Measurements from ENCODE around the gene NDUFS5. TPM values are rescaled to one million over a fixed set of nuclear protein-coding genes. Genes with fewer than 3 reads are reported as not detected.

Gene NDUFS5
- polyA plus RNA-seq, 1 donor (not counting 4 experiments of a cell fraction or from before 2014, with no cell fraction given): 977 TPM

GRCh38 chr1:39076127-39076798 lies 50.1 kb downstream of the NDUFS5 start:
- FAIRE-seq (peak; percentile 71), DNase-seq (ENCODE audit: low read depth, low spot score) (no peak)
- no peaks in the 10 kb centered on the region for H3K9me3 ChIP-seq (ENCODE audit: control insufficient read depth, low read depth, low read length)
- H2AFZ ChIP-seq (ENCODE audit: control insufficient read depth, low read length): no peak overlapping the region
- TF ChIP-seq EZH2 (IDR thresholded peaks at IDR 0.05; ENCODE audit: low read length) (no peak), CTCF (optimal IDR thresholded peaks at IDR 0.05 in 1 of 3, IDR thresholded peaks at IDR 0.05 in 1 of 3, conservative IDR thresholded peaks at IDR 0.05 in 1 of 3; ENCODE audit: extremely low read depth in 1 of 3, insufficient read depth in 2 of 3, low read length in 3 of 3) (no peak)
- no peak overlapping the region for H3K4me3 ChIP-seq (ENCODE audit: control insufficient read depth in 2 of 3, extremely low read depth in 1 of 3, insufficient read depth in 2 of 3, low read depth in 1 of 3, low read length in 3 of 3)
- H3K4me2 ChIP-seq (ENCODE audit: control insufficient read depth, extremely low read depth, insufficient read depth, low read depth, low read length): no peak overlapping the region
- no peak overlapping the region for H3K9ac ChIP-seq (ENCODE audit: control insufficient read depth, extremely low read depth, insufficient read depth, low read length)
- dilution Hi-C loops (cut with MboI; ENCODE audit: extremely low pct_ligation_motif_present, low sequenced_read_pairs): no loop called here
- peaks cover 5% of the 10 kb centered on the region for H3K27me3 ChIP-seq (ENCODE audit: control insufficient read depth, extremely low read depth, insufficient read depth, low read length)
- H4K20me1 ChIP-seq (ENCODE audit: control insufficient read depth, extremely low read depth, insufficient read depth, low read length): no peaks in the 10 kb centered on the region
- no peak overlapping the region for H3K27ac ChIP-seq (ENCODE audit: control insufficient read depth, insufficient read depth, low read length)
- H3K4me1 ChIP-seq (ENCODE audit: control insufficient read depth, extremely low read depth, insufficient read depth, low read length): peaks cover 6% of the 10 kb centered on the region
- H3K79me2 ChIP-seq (ENCODE audit: control insufficient read depth, insufficient read depth, low read length): no peaks in the 10 kb centered on the region
- no peaks in the 10 kb centered on the region for H3K9me1 ChIP-seq (ENCODE audit: control insufficient read depth, extremely low read depth, insufficient read depth, low read length)
- no peaks in the 10 kb centered on the region for H3K36me3 ChIP-seq (ENCODE audit: control insufficient read depth in 2 of 2, extremely low read depth in 1 of 2, insufficient read depth in 2 of 2, low read length in 2 of 2)

- H3K27ac ChIP-seq (ENCODE audit: control insufficient read depth, insufficient read depth, low read length): no peak overlapping the region
- H3K27me3 ChIP-seq (ENCODE audit: control insufficient read depth, extremely low read depth, insufficient read depth, low read length): peaks cover 5% of the 10 kb centered on the region
- H4K20me1 ChIP-seq (ENCODE audit: control insufficient read depth, extremely low read depth, insufficient read depth, low read length): no peaks in the 10 kb centered on the region
- no peak overlapping the region for H3K4me2 ChIP-seq (ENCODE audit: control insufficient read depth, extremely low read depth, insufficient read depth, low read depth, low read length)
- dilution Hi-C loops (cut with MboI; ENCODE audit: extremely low pct_ligation_motif_present, low sequenced_read_pairs): no loop called here
- H3K36me3 ChIP-seq (ENCODE audit: control insufficient read depth in 2 of 2, extremely low read depth in 1 of 2, insufficient read depth in 2 of 2, low read length in 2 of 2): no peaks in the 10 kb centered on the region
- TF ChIP-seq CTCF (optimal IDR thresholded peaks at IDR 0.05 in 1 of 3, IDR thresholded peaks at IDR 0.05 in 1 of 3, conservative IDR thresholded peaks at IDR 0.05 in 1 of 3; ENCODE audit: extremely low read depth in 1 of 3, insufficient read depth in 2 of 3, low read length in 3 of 3): no peak
- no peak overlapping the region for H2AFZ ChIP-seq (ENCODE audit: control insufficient read depth, low read length)
- no peak overlapping the region for H3K9ac ChIP-seq (ENCODE audit: control insufficient read depth, extremely low read depth, insufficient read depth, low read length)
- H3K4me1 ChIP-seq (ENCODE audit: control insufficient read depth, extremely low read depth, insufficient read depth, low read length): peaks cover 6% of the 10 kb centered on the region
- no peaks in the 10 kb centered on the region for H3K79me2 ChIP-seq (ENCODE audit: control insufficient read depth, insufficient read depth, low read length)
- H3K9me3 ChIP-seq (ENCODE audit: control insufficient read depth, low read depth, low read length): no peaks in the 10 kb centered on the region
- no peak overlapping the region for H3K4me3 ChIP-seq (ENCODE audit: control insufficient read depth in 2 of 3, extremely low read depth in 1 of 3, insufficient read depth in 2 of 3, low read depth in 1 of 3, low read length in 3 of 3)
- H3K9me1 ChIP-seq (ENCODE audit: control insufficient read depth, extremely low read depth, insufficient read depth, low read length): no peaks in the 10 kb centered on the region
- DNase-seq (ENCODE audit: low read depth, low spot score): no peak
- no peak for FAIRE-seq
These were observed 50.6 kb downstream of the NDUFS5 start for GRCh38 chr1:39076799-39077148.
